Cerebellar nuclear complex (tissue), 1 donor: ENCODE measurements around the gene CAMTA1.

ENCODE experiments used
- DNase-seq, 2 experiments: peaks; one replicate each; lab custom pipeline; 2025; lab: John Stamatoyannopoulos, UW

CAMTA1 gene

DNA sequence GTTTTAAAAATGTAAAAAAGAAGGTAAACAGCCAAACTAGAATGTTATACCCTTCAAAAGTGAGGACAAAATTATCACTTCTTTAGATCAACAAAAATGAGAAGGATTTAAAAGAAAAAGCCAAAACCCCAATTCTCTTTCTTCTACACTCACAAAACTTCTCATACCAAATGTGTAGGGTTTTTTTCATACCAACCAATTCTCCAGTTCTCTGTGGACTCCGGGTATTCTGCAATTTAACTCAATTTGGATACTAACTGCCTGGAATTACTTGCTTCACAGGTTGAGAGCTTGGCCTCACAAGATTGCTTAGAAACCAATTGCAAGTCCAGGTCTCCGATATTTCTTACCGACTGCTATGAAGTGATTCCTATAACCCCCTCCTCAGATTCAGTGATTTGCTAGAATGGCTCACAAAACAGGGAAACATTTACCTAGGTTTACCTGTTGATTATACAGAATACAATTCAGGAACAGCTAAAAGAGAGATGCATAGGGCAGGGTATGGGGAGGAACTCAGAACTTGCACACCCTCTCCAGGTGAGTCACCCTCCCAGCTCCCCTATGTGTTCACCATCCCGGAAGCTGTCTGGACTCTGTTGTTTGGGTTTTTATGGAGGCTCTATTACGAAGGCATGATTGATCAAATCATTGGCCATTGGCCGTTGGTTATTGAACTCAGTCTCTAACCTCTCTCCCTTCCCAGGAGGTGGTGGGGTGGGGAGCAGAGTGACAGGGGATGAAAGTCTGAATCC is 67.1 kb downstream of the CAMTA1 start:
- DNase-seq = no peak

DNA sequence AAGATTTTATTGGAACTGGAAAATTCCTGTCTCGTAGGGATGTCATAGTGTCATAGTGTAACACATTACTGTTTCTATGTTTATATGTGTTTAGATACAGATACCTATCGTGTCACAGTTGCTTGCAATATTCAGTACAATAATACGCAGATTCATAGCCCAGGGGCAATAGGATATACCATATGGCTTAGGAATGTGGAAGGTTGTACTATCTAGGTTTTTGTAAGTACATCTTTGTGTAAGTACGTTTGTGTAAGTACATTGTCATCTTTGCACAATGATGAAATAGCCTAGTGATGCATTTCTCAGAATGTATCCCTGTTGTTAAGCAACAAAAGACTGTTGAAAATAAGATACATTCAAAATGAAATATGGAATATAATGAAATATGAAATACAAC is 68.9 kb downstream of the CAMTA1 start:
- no peak for DNase-seq

DNA sequence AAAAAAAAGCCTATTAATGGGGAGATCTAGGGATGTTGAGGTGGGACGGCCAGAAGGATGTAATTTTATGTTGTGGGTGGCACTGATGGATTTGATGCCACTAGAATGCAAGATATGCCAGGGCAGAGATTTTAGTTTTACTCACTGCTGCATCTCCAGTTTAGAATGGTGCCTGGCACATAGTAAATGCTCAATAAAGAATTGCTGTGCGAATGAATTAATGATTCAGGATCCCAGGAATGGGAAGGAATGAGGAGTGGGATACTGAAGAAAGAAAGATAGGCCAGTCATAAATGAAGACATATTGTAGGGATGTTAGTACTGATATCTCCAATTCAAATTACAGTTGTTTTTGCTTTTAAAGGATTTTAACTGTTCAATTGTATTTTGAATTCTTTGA is 72.6 kb downstream of the CAMTA1 start:
- no peak for DNase-seq

DNA sequence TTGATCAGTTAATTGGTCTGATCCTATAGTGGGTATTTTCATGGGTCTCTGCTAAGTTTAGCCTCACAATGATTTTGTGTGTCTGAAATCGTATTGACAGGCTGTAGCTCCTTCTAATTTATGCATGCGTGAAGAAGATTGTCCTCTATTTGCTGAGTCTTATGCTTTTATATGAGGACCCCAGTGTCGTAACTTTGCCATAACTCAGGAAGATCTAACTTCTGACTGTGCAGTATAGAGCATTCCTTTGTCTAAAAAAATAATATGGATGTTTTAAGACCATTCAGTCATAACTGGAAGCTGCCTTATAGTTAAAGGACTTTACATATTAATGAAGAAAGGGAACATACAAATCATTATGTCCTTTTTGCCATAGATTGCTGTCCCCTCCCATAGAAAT is 73.3 kb downstream of the CAMTA1 start:
- DNase-seq = no peak

DNA sequence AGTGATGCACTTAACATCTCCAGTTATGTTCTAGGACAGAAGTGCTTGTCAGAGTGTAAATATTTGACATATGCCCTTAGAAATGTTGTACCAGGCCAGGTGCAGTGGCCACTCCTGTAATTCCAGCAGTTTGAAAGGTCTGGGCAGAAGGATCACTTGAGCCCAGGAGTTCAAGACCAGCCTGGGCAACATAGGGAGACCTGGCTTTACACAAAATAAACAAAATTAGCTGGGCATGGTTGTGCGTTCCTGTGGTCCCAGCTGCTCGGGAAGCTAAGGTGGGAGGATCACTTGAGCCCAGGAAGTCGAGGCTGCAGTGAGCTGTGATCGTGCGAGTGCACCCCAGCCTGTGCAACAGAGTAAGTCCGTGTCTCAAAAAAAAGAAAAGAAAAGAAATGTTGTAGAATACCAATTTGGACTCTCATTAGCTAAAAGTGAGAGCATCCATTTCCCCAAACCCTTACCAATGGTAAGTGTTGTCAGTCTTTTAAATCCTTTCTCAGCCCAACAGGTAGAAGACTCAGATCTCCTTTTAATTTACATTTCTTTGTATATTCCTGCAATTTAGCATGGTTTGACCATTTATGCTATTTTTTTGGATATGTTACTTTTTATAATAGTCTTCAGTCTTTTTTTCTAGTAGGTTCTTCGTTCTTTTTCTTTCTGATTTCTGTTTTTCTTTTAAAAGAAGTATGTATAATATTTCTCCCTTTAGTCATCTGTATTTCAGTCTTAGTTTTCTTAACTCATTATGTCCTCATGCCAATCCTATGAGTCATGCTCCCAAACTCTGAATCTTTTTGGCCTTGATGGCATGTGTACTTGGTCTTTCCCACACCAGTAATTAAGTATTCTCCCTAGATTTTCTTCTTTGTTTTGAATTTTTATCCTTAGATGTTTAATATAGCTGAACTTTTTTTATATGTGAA is 74.4 kb downstream of the CAMTA1 start:
- DNase-seq = no peak

DNA sequence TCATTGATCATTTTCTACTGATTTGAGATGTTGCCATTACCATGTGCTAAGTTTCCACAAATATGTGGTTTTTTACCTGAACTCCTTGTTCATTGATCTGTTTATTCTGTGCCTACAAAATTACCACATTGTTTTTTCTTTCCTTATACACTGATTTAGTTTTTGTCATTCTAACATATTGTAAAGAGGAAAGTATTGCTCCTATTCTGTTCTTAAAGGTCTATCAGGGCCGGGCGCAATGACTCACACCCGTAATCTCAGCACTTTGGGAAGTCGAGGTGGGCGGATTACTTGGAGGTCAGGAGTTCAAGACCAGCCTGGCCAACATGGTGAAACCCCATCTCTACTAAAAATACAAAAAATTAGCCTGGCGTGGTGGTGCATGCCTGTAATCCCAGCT is 75.1 kb downstream of the CAMTA1 start:
- no peak for DNase-seq

DNA sequence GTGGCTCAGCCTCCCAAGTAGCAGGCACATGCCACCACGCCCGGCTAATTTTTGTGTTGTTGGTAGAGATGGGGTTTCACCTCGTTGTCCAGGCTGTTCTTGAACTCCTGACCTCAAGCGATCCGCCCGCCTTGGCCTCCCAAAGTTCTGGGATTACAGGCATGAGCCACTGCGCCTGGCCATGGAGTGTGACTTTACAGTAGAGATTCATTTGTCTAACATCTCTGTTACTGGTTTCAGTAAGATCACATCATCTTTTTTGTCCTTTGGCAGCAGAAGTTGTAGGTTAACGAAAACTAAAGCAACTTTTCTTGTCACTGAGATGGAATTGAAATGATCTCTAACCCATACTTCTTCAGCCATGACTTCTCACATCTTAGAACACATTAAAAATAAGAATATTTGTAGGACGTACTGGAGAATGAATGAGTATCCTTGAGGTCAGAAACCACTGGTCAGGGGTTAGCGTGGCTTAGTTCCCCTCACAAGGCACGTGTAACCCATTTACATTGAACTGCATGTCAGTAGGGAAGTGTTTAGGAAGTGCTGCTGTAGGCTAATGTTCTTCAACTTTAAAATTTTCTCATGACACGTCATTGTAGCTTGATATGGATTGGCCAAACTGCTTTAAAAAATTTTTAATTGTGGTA is 75.9 kb downstream of the CAMTA1 start:
- no peak for DNase-seq

DNA sequence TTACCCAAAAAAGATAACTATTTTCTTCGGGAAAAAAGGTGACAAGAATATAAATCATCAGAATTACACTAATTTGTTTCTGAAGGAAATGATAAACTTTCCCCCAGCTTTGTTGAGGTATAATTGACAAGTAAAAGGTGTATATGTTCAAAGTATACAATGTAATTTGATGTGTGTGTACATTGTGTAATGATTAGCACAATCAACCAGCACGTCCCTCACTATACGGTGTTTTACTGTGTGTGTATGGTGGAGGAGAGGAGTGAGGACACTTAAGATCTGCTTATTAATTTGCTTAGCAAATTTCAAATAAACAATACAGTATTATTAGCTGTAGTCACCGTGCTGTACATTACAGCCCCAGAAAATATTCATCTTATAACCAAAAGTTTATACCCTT is 77.7 kb downstream of the CAMTA1 start:
- no peak for DNase-seq

DNA sequence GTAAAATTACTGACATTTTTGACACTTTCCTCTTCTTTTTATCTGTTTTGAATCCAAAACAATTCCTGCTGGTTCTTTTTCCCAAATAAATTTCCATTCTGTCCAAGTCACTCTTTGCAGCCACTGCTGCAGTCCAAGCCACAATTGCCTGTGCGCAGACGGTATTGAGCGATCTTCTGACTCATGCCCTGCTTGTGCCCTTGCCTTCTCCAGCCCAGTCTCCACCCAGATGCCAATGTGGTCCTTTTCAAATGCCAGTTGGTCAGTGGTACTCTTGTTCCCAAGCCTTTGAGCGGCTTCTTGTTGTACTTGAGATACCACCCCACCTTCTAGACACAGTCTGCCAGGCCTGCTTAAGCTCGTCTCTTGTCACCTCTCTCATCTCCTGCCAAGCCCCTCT is 78.9 kb downstream of the CAMTA1 start:
- no peak for DNase-seq

DNA sequence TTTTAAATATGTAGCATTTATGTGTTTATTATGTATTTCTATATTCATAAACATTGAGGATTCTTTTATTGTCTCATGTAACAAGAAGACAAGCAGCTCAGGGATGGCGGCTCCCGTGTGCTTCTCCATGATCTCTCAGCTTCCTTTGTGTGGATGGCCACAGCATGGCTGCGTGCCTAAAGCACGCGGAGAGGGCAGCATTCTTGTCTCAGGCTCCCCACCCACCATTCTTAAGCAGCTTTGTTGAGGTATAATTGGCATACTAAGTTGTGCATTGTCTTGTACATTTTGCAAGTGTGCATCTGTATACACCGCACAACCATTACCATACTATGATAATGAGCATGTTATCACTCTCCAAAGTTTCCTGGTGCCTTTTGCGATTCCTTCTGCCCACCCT is 81.6 kb downstream of the CAMTA1 start:
- no peak for DNase-seq

DNA sequence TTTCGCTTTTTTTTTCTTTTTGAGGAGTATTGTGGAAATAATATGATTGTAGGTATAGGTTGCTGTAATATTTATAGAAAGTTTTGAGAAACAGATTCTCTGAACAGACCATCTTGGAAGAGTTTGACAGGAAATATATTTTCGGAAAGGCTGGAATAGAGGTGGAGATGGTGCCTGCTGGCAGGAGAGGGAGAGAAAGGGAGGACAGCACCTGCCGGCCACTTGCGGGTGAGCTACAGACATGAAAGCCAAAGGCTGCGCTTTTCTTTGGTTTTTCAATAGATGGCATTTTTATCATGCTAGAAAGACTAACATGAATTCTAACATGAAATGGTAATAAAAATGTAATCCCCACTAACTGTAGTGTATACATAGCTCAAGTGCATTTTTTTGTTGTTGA is 82.1 kb downstream of the CAMTA1 start:
- DNase-seq = no peak

DNA sequence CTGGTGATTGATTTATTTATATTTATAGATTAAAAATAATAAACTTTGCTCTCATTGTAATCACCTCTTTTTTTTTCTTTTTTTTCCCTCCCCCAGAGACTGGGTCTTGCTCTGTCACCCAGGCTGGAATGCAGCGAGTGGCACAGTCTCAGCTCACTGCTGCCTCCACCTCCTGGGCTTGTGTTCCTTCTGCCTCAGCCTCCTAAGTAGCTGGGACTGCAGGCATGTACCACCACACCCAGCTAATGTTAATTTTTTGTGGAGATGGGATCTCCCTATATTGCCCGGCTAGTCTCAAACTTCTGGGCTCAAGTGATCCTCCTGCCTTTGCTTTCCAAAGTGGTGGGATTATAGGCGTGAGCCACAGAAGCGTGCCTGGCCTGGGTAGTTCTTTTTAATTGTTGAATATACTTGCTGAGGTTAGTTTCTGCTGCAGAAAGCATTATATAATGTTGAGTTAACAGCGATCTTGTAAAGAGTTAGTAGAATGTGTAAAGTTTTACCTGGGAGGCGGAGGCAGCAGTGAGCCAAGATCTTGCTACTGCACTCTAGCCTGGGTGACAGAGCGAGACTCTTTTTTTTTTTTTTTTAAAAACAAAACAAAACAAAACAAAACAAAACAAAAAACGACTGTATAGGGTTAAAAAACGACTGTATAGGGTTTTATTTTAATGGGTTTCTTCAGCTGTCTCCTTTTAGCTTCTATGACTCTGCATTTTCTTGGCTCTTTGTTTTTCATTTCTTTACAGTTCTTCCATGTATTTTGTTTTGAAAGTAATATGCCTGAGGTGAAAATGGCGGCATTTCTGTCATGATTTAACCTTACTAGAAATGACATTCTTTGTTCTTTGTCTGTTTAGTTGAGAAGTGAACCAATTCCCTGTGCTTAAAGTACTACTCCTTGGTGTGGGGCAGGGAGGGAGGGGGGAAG is 82.7 kb downstream of the CAMTA1 start:
- no peak for DNase-seq

DNA sequence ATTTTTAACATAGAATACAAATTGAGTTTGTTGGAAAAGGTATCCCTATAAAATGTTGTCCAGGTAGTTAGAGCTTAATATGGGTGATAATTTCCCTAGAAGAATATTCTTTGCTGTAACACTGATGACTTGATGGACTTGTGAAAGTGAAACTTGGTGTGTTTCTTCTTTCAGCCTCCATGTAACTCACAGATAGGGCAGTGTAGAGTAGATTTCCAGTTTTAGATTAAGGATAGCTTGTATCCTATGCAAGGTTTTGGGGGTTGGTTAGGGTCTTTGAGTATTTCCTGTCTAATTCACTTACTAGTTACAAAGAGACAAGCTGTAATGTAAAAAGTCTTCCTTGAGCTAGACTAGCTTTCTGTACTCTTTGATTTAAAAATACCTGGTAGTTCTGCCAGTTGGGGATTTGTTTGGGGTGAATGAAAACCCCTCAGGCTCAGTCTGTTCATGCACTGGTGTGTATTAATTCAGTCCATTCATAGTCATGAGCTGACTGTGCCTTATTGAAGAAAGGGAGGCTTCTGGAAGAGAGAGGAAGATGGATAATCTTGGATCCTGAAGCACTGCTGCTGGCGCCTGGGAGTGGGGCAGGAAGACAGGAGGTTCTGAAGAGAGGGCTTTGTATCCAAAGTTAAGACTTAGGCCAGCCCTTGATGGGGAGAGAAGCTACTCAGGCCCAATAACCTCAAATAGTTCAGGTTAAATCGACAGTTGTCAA is 83.6 kb downstream of the CAMTA1 start:
- no peak for DNase-seq

DNA sequence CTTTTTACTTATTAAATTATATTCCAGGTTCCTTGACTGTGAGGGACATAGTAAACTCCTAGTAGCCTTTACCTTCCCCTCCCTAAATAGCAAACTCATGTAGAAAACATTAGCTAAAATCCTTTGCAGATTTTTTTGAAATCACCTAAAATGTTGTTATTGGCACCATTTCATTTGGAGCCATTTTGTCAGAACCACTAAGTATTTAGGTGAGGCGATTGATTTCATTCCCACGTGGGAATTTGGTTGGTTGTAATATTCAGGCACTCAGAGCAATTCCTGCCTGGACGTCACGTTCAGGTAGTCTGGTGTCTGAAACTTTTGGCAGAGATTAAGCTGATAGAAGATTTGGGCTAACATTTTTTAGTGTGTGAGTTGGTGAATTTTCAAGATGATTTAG is 84.3 kb downstream of the CAMTA1 start:
- no peak for DNase-seq

DNA sequence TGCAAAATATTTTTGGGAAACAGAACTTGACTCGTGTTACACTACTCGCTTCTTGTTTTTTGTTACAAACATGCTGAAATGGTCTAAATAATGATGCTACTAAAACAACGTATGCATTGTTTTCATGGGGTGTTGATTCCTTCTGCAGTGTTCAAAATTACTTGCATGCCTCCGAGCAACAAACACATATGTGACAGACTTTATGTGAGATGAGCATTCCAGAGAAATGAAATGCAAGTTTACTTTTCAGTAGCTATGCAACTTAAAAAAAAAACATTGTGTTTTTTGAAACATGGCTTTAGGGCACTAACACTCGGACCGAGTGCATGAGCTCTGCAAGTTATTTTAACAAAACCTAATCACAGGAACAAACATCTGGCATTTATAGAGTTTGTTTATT is 84.8 kb downstream of the CAMTA1 start:
- no peak for DNase-seq

DNA sequence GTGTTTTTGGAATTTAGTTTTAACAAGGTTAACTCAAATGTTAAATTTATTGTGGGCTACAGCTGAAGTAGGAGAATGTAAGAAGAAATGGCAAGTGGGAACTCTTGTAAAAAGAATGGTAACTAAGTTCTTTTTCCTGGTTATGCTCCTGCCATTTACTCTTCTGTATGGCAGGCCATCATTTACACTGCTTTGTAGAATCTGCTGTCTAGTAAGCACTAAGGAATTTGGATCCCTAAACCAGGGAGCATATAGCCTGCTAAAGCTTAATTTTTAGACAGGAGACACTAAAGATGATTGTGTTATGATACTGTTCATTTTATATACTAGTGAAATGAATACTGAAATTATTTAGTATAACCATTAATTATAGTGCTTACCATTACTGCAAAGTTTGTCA is 85.3 kb downstream of the CAMTA1 start:
- DNase-seq = no peak

DNA sequence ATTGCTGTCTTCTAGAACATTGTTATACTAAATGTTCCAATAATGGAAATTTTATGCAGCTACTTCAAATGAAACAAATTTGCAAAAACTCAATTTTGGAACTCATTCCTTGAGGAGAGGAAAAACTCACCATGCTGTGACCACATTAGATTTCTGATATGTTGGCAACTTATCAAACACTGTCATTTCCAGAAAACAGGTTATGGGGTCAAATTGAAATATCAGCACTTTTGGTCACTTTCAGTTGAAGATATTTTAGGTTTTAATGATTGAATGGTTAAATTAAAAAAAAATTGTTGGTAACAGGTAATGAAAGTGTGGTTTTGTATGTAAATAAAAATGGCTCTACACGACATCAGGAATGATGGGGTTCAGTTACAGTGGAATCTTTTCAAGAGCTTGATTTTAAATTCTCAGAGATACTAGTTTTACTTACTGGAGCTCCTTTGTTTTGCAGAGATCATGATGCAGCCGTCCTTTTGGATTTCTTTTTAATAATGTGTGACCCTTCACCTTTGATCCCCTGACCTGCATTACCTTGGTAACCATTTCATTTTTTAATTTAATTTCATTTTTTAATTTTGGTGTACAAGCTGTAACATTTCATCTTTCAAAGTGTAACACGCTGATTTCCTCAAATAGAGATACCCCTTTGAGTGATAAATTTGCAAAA is 86.2 kb downstream of the CAMTA1 start:
- no peak for DNase-seq

DNA sequence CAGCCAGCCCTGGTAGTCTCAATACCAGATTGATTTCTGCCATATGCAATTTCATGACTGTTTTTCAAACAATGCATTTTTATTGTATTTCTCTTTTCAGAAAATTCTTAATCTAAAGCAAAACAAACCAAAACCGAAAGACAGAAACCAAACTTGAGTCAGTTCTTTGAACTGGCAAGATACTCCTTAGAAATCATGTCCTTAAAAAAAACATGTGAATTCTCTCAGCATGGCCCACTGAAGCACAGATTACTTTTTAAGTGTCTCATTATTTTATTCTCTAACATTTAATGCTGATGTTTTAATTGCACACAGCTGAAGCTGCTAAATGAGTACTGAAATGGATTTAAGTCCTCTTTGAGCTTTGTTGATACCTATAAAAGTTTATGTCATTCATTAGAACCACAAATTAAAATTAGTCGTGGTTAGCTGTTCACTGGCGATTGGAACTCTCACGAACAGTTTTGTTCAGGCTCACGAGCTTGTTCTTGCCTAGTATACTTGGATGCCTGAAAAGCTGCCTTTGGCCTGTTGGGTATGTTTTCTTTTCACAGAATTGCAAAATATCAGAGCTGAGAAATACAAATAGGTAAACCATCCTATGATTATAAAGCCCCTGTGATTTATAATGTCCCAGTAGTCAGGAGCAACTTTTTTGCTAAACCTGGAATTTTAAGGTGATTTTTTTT is 87.5 kb downstream of the CAMTA1 start:
- DNase-seq = no peak

DNA sequence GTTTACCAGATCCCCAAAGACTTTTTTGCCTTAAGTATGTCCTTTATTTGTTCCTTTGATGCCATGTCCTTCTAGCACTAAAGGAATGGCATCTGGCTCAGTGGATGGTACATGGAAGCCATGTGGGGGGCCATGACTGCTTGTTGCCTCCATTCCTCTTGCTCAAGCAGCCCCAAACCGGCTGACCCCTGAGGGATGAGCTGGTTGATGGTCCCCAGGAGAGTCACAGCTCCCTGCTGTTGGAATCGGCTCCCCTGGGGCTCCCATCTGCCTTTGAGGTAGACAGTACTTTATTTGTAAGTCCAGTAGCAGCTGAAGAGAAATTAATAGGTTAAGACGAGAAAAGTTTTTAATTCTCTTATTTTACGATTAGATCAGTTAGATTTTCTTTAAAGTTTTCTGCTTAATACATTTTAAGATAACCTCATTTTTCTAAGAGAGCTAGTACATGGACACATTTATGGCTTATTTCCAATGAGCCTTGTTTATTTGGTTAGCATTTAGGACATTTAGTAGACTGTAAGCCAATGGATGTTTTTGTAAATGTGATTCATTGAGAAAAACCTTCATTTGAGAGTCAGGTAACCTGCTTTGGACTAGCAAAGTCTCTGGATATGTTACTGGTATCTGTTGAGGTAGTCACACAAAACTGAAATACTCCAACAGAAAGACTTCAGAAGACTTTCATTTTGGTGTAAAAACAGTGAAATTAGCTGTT is 88.2 kb downstream of the CAMTA1 start:
- no peak for DNase-seq
